ENCODE measurements around the gene TMEM270. TPM values are rescaled to one million over a fixed set of nuclear protein-coding genes. Genes with fewer than 3 reads are reported as not detected.

TMEM270 gene
- total RNA-seq, result not detected in 2 replicates

DNA sequence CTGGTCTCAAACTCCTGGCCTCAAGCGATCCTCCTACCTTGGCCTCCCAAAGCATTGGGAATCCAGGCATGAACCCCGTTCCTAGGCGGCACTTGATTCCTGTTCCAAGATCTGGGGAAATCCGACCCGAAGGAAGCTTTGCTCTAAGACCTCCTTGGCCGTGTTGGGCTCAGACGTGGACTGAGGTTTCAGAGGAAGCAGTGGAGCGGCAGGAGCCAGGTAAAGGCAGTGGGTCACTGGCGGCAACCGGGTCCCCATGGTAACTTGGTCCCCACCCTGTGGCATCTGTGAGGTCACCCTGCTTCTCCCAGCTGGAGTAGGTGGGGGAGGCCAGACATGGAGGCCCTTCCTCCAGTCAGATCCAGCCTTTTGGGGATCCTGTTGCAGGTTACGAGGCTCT is at the start of gene TMEM270:
TSS of gene TMEM270 (plus strand) at position 301 of the 400 bp plus-strand sequence. CDS start at position 337, 36 bp downstream.

DNA sequence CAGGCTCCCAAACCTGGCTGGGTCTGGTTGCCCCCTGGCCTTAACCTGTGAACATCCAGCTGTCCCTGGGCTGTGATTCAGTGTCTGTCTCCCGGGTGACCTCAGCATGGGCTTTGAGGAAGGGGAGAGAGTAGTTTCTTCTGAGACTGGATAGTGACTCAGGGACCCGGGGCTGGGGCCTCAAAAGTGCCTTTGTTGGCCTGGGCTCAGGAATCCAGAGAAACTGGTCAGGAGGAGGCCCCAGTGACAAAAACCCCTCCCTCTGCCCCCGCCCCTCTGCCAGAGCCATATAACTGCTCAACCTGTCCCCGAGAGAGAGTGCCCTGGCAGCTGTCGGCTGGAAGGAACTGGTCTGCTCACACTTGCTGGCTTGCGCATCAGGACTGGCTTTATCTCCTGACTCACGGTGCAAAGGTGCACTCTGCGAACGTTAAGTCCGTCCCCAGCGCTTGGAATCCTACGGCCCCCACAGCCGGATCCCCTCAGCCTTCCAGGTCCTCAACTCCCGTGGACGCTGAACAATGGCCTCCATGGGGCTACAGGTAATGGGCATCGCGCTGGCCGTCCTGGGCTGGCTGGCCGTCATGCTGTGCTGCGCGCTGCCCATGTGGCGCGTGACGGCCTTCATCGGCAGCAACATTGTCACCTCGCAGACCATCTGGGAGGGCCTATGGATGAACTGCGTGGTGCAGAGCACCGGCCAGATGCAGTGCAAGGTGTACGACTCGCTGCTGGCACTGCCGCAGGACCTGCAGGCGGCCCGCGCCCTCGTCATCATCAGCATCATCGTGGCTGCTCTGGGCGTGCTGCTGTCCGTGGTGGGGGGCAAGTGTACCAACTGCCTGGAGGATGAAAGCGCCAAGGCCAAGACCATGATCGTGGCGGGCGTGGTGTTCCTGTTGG is 30.0 kb upstream of the TMEM270 start, which contains the start of gene CLDN4:
TSS of gene CLDN4 (plus strand) at position 316 of the 903 bp plus-strand sequence. CDS start at position 522, 206 bp downstream.

GRCh38 chr7:73842067-73842976 is 18.6 kb upstream of the TMEM270 start, which contains the start of gene METTL27:
Gene METTL27 (minus strand): TSS chr7:73842516. CDS start chr7:73842140, 376 bp downstream.

Other genes starting within 250 kb of the TMEM270 start
- gene MLXIPL, start 236.6 kb upstream of the TMEM270 start, total RNA-seq, result not detected in 2 replicates
- 2.7 and 4.3 TPM in 2 replicates for gene VPS37D, start 193.3 kb upstream of the TMEM270 start, total RNA-seq
- 3.8 and 4.4 TPM in 2 replicates for gene DNAJC30, start 177.7 kb upstream of the TMEM270 start, total RNA-seq
- gene BUD23, start 177.6 kb upstream of the TMEM270 start, total RNA-seq, result 44.8 and 49.0 TPM in 2 replicates
- gene STX1A, start 141.5 kb upstream of the TMEM270 start, total RNA-seq, result 11.2 and 17.0 TPM in 2 replicates
- 8.4 and 10.7 TPM in 2 replicates for gene ABHD11, start 122.4 kb upstream of the TMEM270 start, total RNA-seq
- 0.11 TPM in 1 of 2 replicates, not detected in the other for gene CLDN3, start 90.9 kb upstream of the TMEM270 start, total RNA-seq
- gene CLDN4, start 30.2 kb upstream of the TMEM270 start, total RNA-seq, result 0.52 and 1.1 TPM in 2 replicates
- gene METTL27, start 18.6 kb upstream of the TMEM270 start, total RNA-seq, result 3.7 and 11.5 TPM in 2 replicates
- gene ELN, start 167.0 kb downstream of the TMEM270 start, total RNA-seq, result 198 TPM in 2 replicates
- gene LIMK1, start 222.6 kb downstream of the TMEM270 start, total RNA-seq, result 15.6 and 18.3 TPM in 2 replicates